GM12872 (cell line): Measurements from ENCODE around the gene RERE.

Experiments
- CTCF ChIP-seq: IDR thresholded peaks from 3 replicates; pipeline ENCODE4 v1.5.1; 2011; ENCODE audit warnings: low read depth, mild to moderate bottlenecking, low read length, moderate library complexity; ENCODE audit not compliant: insufficient read depth

RERE gene

GRCh38 chr1:8460132-8460544 is 357.3 kb downstream of the RERE start:
- no peak for TF ChIP-seq CTCF

GRCh38 chr1:8458607-8459006 is 358.8 kb downstream of the RERE start:
- TF ChIP-seq CTCF, result no peak

- TF ChIP-seq CTCF, result no peak
Observed at GRCh38 chr1:8457760-8458381, 359.6 kb downstream of the RERE start.

- TF ChIP-seq CTCF, result no peak
Observed at GRCh38 chr1:8456991-8457390, 360.4 kb downstream of the RERE start.

GRCh38 chr1:8456308-8456912 is 361.0 kb downstream of the RERE start:
- no peak for TF ChIP-seq CTCF

GRCh38 chr1:8455700-8456307 is 361.6 kb downstream of the RERE start:
- TF ChIP-seq CTCF, result no peak

GRCh38 chr1:8450312-8450711 is 367.1 kb downstream of the RERE start:
- TF ChIP-seq CTCF, result no peak
